Dermis blood vessel endothelial cell (primary cell): Measurements from ENCODE around the gene RFNG. TPM values are rescaled to one million over a fixed set of nuclear protein-coding genes. Genes with fewer than 3 reads are reported as not detected.

Experiments used
- DNase-seq: peaks from one replicate; pipeline ENCODE4 v3.0.0; 2010
- total RNA-seq: library from RNA; depleted of rRNA; stranded (reverse); fragments of >200 nt; gene quantifications from 2 replicates; pipeline ENCODE4 v1.2.3, GENCODE V29; 2014

The RFNG gene, protein sequence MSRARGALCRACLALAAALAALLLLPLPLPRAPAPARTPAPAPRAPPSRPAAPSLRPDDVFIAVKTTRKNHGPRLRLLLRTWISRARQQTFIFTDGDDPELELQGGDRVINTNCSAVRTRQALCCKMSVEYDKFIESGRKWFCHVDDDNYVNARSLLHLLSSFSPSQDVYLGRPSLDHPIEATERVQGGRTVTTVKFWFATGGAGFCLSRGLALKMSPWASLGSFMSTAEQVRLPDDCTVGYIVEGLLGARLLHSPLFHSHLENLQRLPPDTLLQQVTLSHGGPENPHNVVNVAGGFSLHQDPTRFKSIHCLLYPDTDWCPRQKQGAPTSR
- total RNA-seq: 22.6 and 34.9 TPM in 2 replicates

GRCh38 chr17:82051776-82052637 is at the start of gene RFNG, which contains the start of gene GPS1:
Gene RFNG (minus strand): TSS chr17:82051811. CDS start chr17:82051766, 45 bp downstream.
Gene GPS1 (plus strand): TSS chr17:82051898. CDS start chr17:82051932, 34 bp downstream.
- peak; percentile 59 for DNase-seq

DNA sequence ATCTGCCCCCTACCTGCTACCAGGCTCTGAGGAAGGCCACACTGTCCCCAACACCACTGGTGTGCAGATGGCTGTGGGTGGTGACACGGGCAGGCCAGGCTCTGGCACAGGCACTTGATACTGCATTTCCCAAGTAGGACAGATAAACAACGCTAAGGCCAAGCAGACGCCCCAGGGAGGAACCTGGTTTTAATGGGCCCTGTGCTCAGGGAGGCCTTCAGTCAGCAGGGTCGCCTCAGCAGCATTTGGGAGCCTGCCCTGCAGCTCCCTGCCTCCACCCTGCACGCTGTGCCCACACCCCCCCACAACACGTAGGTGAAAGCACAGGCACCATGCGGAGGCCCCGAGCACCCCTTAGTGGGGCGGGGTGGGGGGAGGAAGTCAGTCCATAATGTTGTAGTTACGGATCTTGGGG is 49.7 kb upstream of the RFNG start:
- DNase-seq: no peak

DNA sequence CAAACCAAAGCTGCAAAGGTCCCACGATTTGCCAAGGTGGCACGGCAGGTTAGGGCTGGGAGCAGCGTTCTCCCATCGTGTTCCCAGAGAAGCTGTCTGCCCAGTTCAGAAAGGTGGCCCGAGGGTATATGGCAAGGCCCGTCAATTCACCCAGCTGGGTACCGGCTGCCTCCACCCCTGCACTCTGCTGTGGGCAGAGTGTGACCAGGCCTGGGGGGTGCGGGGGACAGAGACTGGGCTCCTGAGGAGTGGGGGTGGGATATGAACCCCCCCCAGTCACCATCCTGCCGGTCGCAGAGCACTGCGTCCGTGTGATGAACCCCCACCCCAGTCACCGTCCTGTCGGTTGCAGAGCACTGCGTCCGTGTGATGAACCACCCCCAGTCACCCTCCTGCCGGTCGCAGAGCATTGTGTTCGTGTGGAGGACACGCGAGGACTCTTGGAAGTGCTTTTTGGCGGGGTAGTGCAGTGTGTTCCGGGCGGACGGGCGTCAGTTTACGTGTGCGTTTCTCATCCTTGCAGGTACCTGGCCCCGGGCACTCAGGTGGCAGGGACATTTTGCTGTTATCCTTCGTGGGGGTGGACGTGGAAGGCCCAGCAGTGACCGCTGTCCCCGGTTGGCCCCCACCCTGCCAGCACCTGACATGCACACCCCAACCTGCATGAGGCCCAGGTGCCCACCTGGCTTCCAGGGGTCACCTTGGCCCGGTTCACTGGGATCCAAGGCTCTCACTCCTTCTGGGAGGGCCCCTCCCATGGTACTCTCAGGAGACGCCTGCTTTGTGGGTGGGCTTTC is 49.1 kb upstream of the RFNG start:
- DNase-seq: no peak

DNA sequence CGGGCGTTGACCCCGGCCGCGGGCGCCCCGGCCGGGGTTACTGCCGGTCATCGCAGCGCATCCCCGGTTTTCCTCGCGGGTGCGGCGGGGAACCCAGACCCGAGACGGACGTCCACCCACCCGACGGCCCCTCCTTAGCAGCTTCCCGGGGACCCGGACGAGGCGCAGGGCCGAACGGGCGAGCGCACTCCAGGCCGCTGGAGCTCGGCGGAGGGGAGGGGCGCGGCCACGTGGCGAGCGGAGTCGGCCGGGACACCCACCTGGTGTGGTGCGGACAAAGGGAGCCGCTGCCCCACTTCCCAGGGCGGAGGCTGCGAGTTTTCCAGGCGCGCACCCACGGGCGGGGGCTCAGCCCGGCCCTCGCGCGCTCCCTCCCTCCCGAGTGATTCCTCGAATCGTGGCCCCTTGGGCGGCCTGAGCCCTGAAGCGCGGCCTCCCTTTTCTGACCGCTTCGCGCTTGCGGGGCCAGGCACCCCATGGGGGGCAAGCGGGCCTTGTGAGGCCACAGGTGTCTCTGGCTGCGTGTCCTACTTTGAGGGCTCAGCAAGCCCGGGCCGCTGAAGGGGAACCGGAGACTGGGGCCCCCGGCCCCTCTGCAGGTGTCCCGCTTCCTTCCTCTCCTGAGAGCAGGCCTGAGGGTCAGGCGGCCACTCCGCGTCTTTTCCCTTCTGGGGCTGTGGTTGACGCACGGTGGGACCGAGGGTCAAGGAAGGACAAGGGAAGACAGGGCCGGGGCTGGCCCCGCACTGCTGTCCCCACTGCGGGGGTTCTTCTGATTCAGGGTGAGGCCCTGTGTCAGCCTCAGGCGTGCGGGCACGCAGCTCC is 47.5 kb upstream of the RFNG start:
- no peak for DNase-seq

DNA sequence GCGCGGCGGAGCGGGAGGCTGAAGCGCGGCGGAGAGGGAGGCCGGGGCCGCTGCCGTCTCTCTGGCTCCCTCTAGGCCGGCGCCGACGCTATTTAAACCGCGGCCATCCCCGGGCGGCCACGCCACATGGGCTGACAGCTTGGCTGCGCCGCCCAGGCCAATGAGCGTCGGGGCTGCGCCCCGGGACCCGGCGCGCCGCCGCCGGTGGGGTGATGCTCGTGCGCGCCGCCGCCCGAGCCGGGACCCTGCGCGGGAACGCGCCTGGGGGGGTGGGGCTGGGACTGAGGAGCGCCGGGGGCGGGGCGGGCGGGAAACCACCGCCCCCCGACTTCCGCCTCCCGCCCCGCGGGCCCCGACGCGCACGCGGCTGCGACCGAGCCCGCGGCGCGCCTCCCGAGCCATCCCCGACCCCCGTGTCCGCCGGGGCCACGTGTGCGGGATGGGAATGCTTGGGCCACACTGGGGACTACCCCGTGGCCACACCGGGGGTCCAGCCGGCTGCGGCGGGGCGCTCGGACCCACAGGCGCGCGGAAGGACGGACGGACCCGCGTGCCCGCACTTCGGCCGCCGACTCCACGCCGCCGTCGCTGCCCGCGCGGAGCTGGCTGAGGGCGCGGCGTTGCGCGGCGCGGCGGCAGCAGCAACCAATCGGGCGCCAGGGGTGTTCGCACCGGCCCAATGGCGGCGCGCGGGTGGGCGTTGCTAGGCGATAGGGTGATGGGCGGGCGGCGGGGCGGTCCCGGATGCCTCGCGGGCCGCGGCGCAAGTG is 46.7 kb upstream of the RFNG start, which contains the start of gene FASN:
Gene FASN, minus strand, starts transcription at position 68 of the 770 bp plus-strand sequence. CDS start 1,791 bp downstream, outside the sequence.
- DNase-seq: peak; percentile 97

GRCh38 chr17:82097919-82098168 is 46.2 kb upstream of the RFNG start:
- DNase-seq: no peak

- DNase-seq: peak; percentile 71
These were observed 45.7 kb upstream of the RFNG start for GRCh38 chr17:82097184-82097918.

GRCh38 chr17:82096709-82097183 is 45.1 kb upstream of the RFNG start:
- no peak for DNase-seq

GRCh38 chr17:82095777-82096708 is 44.4 kb upstream of the RFNG start:
- DNase-seq: no peak

DNA sequence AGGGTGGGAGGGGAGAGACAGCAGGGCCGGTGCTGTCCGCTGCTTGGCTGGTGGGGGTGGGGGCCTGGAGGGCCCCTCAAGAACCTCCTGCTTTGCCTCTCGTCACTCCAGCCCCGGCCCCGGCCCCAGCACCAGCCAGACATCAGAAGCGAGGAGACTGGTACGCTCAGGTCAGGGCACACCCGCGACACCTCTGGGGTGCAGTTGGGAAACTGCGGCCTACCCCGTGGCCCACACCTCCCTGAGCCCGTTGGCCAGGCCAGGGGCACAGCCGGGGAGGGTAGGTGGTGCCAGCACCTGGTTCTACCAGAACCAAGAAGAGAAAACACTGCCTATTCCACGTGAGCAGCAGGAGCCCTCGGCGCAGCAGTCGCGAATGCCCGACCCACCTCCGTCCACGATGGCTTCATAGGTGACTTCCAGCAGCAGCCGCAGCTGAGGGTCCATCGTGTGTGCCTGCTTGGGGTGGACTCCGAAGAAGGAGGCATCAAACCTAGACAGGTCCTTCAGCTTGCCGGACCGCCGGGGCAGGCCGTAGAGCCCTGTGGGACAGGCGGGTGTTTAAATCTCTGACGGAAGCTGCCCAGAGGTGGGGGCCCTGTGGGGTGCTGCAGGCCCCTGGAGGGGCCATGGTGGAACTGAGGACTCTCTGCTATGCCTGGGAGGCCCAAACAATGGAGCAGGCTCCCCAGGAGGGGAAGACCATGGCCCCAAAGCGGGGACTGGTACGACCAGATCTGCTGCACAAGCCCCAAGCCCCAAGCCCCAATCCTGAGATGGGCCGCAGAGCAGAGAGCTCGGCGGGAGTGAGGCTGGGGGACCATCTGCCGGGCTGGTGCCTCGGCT is 43.5 kb upstream of the RFNG start:
- DNase-seq: no peak

- DNase-seq: no peak
These were observed 41.6 kb upstream of the RFNG start for GRCh38 chr17:82092995-82093751.

- no peak for DNase-seq
These were observed 41.0 kb upstream of the RFNG start for GRCh38 chr17:82092628-82092994.

- no peak for DNase-seq
These were observed 40.5 kb upstream of the RFNG start for GRCh38 chr17:82092094-82092586.

GRCh38 chr17:82091264-82092066 is 39.9 kb upstream of the RFNG start:
- no peak for DNase-seq

GRCh38 chr17:82090549-82091263 is 39.1 kb upstream of the RFNG start:
- DNase-seq: no peak
